K562 (cell line): Measurements from ENCODE around the gene PPP2R2B. TPM values are rescaled to one million over a fixed set of nuclear protein-coding genes. Genes with fewer than 3 reads are reported as not detected.

Experiments used
- ATAC-seq: fragments of 200-7000 bp; cut with Tn5 transposase; 3 replicates; pipeline ENCODE4 v1.9.1; 2020; ENCODE audit warnings: moderate library complexity
- BruUV-seq: library from RNA; stranded (reverse); fragments of 400-500 nt; replicated peaks from 2 replicates; lab custom pipeline; 2021; lab: Mats Ljungman, UMichigan
- CTCF ChIA-PET: fragments of 300-600 bp; formaldehyde crosslinking; extraction: SDS; loops from one replicate; lab custom pipeline; 2021; ENCODE audit warnings: low intra/inter-chr PET ratio; lab: Yijun Ruan, JAX
- POLR2A ChIA-PET: fragments of 300-600, 350-650 bp; sonication (Branson Sonifier 250); formaldehyde crosslinking; extraction: SDS; loops from one replicate; lab custom pipeline; 2021; ENCODE audit warnings: antibody characterized with exemption, inconsistent platforms; lab: Yijun Ruan, JAX
- DNase-seq, 4 experiments: peaks; one replicate each; pipeline versions ENCODE4 v3.0.0 to v3.0.0-alpha.2; 2011 to 2018; ENCODE audit warnings: low spot score in 3 of 4, mixed read lengths in 3 of 4; ENCODE audit errors: extremely low read depth in 1 of 4
- FAIRE-seq: peaks from 2 replicates; lab custom pipeline; 2011; peaks lifted over from hg19 to GRCh38; lab: Jason Lieb, UNC
- H2AFZ ChIP-seq: 2 replicates; pipeline ENCODE4 v1.6.0; 2011; ENCODE audit warnings: low read depth, low read length, control low read depth, inconsistent platforms
- H3K27ac ChIP-seq: fragments of 200-600 bp; 3 replicates; pipeline ENCODE4 v1.8.0; 2011; ENCODE audit warnings: low read depth, mild to moderate bottlenecking, control low read depth, inconsistent platforms, low read length, moderate library complexity, mixed read lengths; ENCODE audit errors: extremely low read depth
- H3K27me3 ChIP-seq, 2 experiments: fragments of 300-600 bp in 1 of 2; 2 replicates in 1 of 2; 3 replicates in 1 of 2; pipeline versions ENCODE4 v1.6.0 to v1.8.0; 2011; ENCODE audit warnings: inconsistent platforms in 2 of 2, low read length in 2 of 2, mild to moderate bottlenecking in 1 of 2, mixed read lengths in 1 of 2, moderate library complexity in 1 of 2; ENCODE audit not compliant: control insufficient read depth in 2 of 2, insufficient read depth in 2 of 2
- H3K36me3 ChIP-seq: fragments of 300-600 bp; 3 replicates; pipeline ENCODE4 v1.8.0; 2011; ENCODE audit warnings: mild to moderate bottlenecking, low read length, inconsistent platforms; ENCODE audit not compliant: control insufficient read depth, insufficient read depth
- H3K4me1 ChIP-seq, 2 experiments: fragments of 200-600 bp in 1 of 2; replicated peaks in 1 of 2; 2 replicates in 1 of 2; 3 replicates in 1 of 2; pipeline versions ENCODE4 v1.5.1 to v1.8.0; 2011; ENCODE audit warnings: inconsistent platforms in 2 of 2, low read length in 2 of 2, mild to moderate bottlenecking in 1 of 2, mixed read lengths in 1 of 2, moderate library complexity in 1 of 2; ENCODE audit not compliant: control insufficient read depth in 2 of 2, insufficient read depth in 2 of 2
- H3K4me2 ChIP-seq: 2 replicates; pipeline ENCODE4 v1.6.1; 2011; ENCODE audit warnings: low read length, control low read depth, inconsistent platforms, mixed read lengths; ENCODE audit not compliant: insufficient read depth
- H3K4me3 ChIP-seq: fragments of 200-600 bp; sonication (generic), shearing (Covaris generic); 2 replicates; pipeline ENCODE4 v1.5.1; 2016; ENCODE audit warnings: control low read depth, inconsistent platforms
- H3K79me2 ChIP-seq: fragments of 200-600 bp; 3 replicates; pipeline ENCODE4 v1.8.0; 2011; ENCODE audit warnings: low read length, inconsistent platforms; ENCODE audit not compliant: control insufficient read depth, insufficient read depth
- H3K9ac ChIP-seq, 2 experiments: 2 replicates each; pipeline versions ENCODE4 v1.6.0 to v1.6.1; 2011; ENCODE audit warnings: low read depth in 2 of 2, low read length in 2 of 2, control low read depth in 1 of 2, inconsistent platforms in 1 of 2, mild to moderate bottlenecking in 1 of 2, mixed read lengths in 1 of 2; ENCODE audit not compliant: insufficient read depth in 1 of 2
- H3K9me1 ChIP-seq: one replicate; pipeline ENCODE4 v1.6.0; 2011; ENCODE audit warnings: inconsistent platforms, mild to moderate bottlenecking, low read length, moderate library complexity; ENCODE audit not compliant: control insufficient read depth, insufficient read depth
- H3K9me3 ChIP-seq: replicated peaks from 2 replicates; pipeline ENCODE4 v1.5.1; 2011; ENCODE audit warnings: low read depth, low read length, inconsistent platforms; ENCODE audit not compliant: control insufficient read depth, insufficient read depth
- H4K20me1 ChIP-seq: replicated peaks from 2 replicates; pipeline ENCODE4 v1.6.1; 2011; ENCODE audit warnings: low read length, inconsistent platforms, mixed read lengths; ENCODE audit not compliant: control insufficient read depth, insufficient read depth
- COPS2 ChIP-seq: fragments of 450-650 bp; conservative IDR thresholded peaks from 2 replicates; pipeline ENCODE4 v1.6.1; 2016; ENCODE audit warnings: mild to moderate bottlenecking, moderate library complexity
- ELF4 ChIP-seq: fragments of 450-650 bp; formaldehyde crosslinking; IDR thresholded peaks from 2 replicates; pipeline ENCODE4 v1.4.0; 2022; ENCODE audit warnings: missing genetic modification characterization
- MYBL2 ChIP-seq, 2 experiments: fragments of 450-650 bp in 1 of 2; sonication (generic) in 1 of 2; formaldehyde crosslinking in 1 of 2; IDR thresholded peaks; 2 replicates each; pipeline versions ENCODE4 v1.6.1 to v1.8.1; 2017 to 2022; ENCODE audit warnings: borderline replicate concordance in 1 of 2, inconsistent platforms in 1 of 2, low read depth in 1 of 2, mild to moderate bottlenecking in 1 of 2, missing genetic modification reagents in 1 of 2, moderate library complexity in 1 of 2
- NFE2L1 ChIP-seq: fragments of 450-650 bp; IDR thresholded peaks from 2 replicates; pipeline ENCODE4 v1.6.1; 2016; ENCODE audit warnings: missing genetic modification characterization, low read depth, mild to moderate bottlenecking, missing compliant biosample characterization, moderate library complexity, borderline replicate concordance
- TAL1 ChIP-seq: fragments of 450-650 bp; IDR thresholded peaks from 2 replicates; pipeline ENCODE4 v1.6.1; 2016; ENCODE audit warnings: mild to moderate bottlenecking
- ZNF668 ChIP-seq: fragments of 250-450 bp; sonication (Bioruptor Pico); IDR thresholded peaks from 2 replicates; pipeline ENCODE4 v1.8.0; 2022; ENCODE audit warnings: mild to moderate bottlenecking, inconsistent platforms
- WGBS: fragments of 100-300 bp; shearing (Covaris generic); methylation state at CpG from one replicate; pipeline ENCODE4 v1.1.6; 2016; ENCODE audit warnings: low coverage, mixed read lengths; ENCODE audit not compliant: insufficient coverage; ENCODE audit errors: missing lambda C conversion rate; 5-methylcytosine and 5-hydroxymethylcytosine counted together
- in situ Hi-C: fragments of 300-500 bp; cut with MboI; formaldehyde crosslinking; loops from 4 replicates; pipeline ENCODE4 v1.15.0; 2018; ENCODE audit warnings: inconsistent platforms, mixed read lengths
- intact Hi-C: fragments of 100-400 bp; cut with micrococcal nuclease; formaldehyde crosslinking; loops from 2 replicates; pipeline ENCODE4 v1.14.2; 2022
- polyA plus RNA-seq, 8 experiments: library from polyadenylated mRNA; depleted of rRNA in 4 of 8; stranded (reverse) in 5 of 8; unstranded in 3 of 8; fragments of >200 nt; fragmentation: Nextera tagmentation in 2 of 8; fragmentation: Illumina TruSeq in 1 of 8; extraction: Ambion mirVana in 2 of 8; extraction: Trizol in 1 of 8; gene quantifications; 2 replicates each; pipeline versions ENCODE4 v1.2.1 to v1.2.3, GENCODE V29; 2011 to 2014; ENCODE audit warnings: inconsistent platforms in 1 of 8, missing spikeins in 1 of 8
- total RNA-seq, 7 experiments: library from RNA; depleted of rRNA in 6 of 7; stranded (reverse); fragments of >200 nt in 6 of 7; fragmentation: Illumina TruSeq in 2 of 7; extraction: Trizol in 2 of 7; gene quantifications; 2 replicates each; pipeline versions ENCODE4 v1.2.1 to v1.2.3, GENCODE V29; 2011 to 2021; ENCODE audit warnings: low replicate concordance in 1 of 7
- TF ChIP-seq, protein P1 (sequence below): IDR thresholded peaks from 3 replicates; pipeline ENCODE4 v1.6.1; 2011; ENCODE audit warnings: borderline replicate concordance, mild to moderate bottlenecking; ENCODE audit not compliant: insufficient read length, insufficient read depth
- TF ChIP-seq, protein P2 (sequence below): fragments of 250-450 bp; sonication (Bioruptor Pico); IDR thresholded peaks from 2 replicates; pipeline ENCODE4 v1.5.0; 2021; ENCODE audit warnings: mild to moderate bottlenecking, moderate library complexity
- TF ChIP-seq, protein P3 (sequence below): fragments of 200-800 bp; sonication (Bioruptor generic); IDR thresholded peaks from 2 replicates; pipeline ENCODE4 v1.6.1; 2017; ENCODE audit warnings: missing genetic modification characterization, missing compliant biosample characterization

The PPP2R2B gene
- total and polyA plus RNA-seq, 9 of the 15 experiments (the other 6 are each of a cell fraction or from before 2014, with no cell fraction given), result not detected

DNA sequence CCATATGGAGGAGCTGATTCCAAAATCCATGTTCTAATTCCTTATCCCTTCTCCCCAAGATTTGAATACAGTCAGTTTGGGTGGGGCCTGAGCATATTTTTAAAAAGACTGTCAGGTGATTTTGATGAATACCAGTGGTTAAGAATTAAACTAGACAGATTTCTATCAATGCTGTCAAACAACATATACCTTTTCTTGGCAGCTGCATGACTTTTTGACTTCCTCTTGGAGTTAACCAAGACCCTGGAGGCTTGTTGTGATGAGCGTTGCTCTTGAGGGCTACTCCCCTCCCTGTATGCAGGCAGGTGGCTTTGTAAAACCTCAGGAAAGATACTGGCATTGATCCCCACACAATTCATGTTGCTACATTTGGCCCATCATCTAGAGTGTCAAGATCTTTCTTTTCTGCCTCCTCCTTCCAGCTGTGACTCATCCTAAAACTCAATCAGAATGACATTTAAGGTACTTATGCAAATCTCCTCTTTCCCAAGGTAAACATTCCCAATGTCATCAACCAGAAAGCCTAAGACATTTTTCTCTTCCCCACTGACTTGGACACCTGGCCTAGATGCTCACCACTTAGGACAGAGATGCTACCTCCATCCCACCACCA is 61.7 kb downstream of the PPP2R2B start:
- Histone ChIP-seq H3K27ac (no peak overlapping the region), H3K9me3 (no peaks in the 10 kb centered on the region), H2AFZ (no peak overlapping the region), H3K36me3 (no peaks in the 10 kb centered on the region), H3K27me3 (no peaks in the 10 kb centered on the region), H4K20me1 (no peaks in the 10 kb centered on the region), H3K4me3 (no peak overlapping the region), H3K4me1 (no peaks in the 10 kb centered on the region)
- POLR2A ChIA-PET, result no interaction called here
- FAIRE-seq (no peak), DNase-seq (no peak), ATAC-seq (no peak)
- WGBS, result 0% methylated on average over 1 of the region's 1 CpG
- in situ Hi-C loops (no loop called here), intact Hi-C loops (no loop called here)
- BruUV-seq, result no TSS peak
- TF ChIP-seq COPS2, result no peak
- no peak for TF ChIP-seq ELF4 (CRISPR knock-in tag)
- TF ChIP-seq, protein P1, sequence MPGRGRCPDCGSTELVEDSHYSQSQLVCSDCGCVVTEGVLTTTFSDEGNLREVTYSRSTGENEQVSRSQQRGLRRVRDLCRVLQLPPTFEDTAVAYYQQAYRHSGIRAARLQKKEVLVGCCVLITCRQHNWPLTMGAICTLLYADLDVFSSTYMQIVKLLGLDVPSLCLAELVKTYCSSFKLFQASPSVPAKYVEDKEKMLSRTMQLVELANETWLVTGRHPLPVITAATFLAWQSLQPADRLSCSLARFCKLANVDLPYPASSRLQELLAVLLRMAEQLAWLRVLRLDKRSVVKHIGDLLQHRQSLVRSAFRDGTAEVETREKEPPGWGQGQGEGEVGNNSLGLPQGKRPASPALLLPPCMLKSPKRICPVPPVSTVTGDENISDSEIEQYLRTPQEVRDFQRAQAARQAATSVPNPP, result no peak
- TF ChIP-seq, all 486 proteins: peak for 0
- Histone ChIP-seq H3K4me2 (no peak overlapping the region), H3K79me2 (no peaks in the 10 kb centered on the region), H3K9ac (no peak overlapping the region), H3K9me1 (no peaks in the 10 kb centered on the region)
- CTCF ChIA-PET, result no interaction called here

DNA sequence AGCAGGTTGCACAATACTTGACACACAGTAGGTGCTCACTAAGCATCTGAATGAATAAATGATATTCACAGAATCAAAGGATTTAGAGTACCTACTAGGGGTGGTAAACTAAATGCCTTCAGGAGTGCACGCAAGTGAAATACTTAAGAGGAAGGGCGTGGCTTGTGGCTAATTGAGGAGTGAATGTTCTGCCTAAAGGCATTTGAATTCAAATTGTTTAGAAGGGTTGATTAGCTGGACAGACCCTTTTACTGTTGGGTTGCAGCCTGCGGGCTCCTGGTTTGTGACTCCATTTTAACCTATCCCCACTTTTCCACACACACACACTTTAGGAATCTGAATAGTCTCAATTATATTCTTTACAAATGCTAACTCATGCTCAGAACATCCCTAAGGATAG is 63.1 kb downstream of the PPP2R2B start:
- Histone ChIP-seq H3K9me3 (no peaks in the 10 kb centered on the region), H4K20me1 (no peaks in the 10 kb centered on the region), H3K27ac (no peak overlapping the region), H3K4me3 (no peak overlapping the region), H3K9me1 (no peaks in the 10 kb centered on the region), H3K79me2 (no peaks in the 10 kb centered on the region), H3K27me3 (no peaks in the 10 kb centered on the region), H3K4me2 (no peak overlapping the region), H3K36me3 (no peaks in the 10 kb centered on the region), H3K9ac (no peak overlapping the region), H2AFZ (no peak overlapping the region), H3K4me1 (no peaks in the 10 kb centered on the region)
- BruUV-seq, result no TSS peak
- no peak for FAIRE-seq
- DNase-seq, result no peak
- ChIA-PET POLR2A (no interaction called here), CTCF (no interaction called here)
- intact Hi-C loops (no loop called here), in situ Hi-C loops (no loop called here)
- 2% methylated on average over 3 of the region's 3 CpGs for WGBS
- ATAC-seq, result no peak
- TF ChIP-seq TAL1, result no peak
- TF ChIP-seq, protein P2, sequence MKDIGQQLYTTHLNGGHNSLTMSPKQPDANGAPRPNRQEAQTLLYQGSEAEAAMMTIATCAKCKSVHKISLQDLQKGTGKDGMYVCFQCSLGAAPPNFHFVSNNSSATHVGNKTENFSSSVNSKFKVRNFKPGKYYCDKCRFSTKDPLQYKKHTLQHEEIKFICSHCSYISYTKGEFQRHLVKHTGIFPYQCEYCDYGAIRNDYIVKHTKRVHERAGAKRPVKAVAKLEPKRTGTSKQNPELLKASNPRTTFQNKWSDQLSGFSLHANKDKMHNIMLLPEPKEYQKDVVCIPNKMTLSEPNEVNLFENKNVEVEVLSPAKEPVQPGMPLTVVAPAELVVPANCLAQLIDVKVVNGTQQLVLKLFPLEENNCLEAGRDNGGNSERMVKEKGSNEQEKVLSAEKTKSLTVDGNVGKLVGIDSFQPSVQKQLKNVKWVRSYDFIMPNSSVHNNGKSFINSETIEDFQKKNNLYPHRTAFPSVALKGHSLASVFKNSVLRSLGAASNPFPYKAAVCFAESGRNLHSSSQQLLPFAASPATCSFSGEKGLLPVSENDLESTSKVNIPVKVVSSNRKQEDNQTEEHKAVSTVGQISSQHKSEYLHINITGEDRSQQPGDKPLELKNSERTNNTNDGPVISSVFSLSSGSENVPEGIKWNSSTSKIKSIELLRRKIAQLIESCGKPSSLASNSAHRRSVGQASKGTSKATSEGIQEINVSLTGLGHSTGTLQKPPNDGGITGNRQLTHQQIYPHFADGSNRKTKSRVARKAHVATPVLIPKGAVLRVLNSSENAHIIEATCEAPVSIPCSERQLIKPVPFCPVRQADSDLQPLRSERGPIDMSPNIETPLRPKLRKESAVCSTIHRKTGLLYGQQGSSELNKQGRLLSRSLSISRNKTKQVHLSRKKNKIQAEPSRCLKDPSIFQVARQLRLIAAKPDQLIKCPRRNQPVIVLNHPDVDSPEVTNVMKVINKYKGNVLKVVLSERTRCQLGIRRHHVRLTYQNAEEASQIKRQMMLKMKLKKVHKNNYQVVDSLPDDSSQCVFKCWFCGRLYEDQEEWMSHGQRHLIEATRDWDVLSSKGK, result no peak
- TF ChIP-seq, protein P3, sequence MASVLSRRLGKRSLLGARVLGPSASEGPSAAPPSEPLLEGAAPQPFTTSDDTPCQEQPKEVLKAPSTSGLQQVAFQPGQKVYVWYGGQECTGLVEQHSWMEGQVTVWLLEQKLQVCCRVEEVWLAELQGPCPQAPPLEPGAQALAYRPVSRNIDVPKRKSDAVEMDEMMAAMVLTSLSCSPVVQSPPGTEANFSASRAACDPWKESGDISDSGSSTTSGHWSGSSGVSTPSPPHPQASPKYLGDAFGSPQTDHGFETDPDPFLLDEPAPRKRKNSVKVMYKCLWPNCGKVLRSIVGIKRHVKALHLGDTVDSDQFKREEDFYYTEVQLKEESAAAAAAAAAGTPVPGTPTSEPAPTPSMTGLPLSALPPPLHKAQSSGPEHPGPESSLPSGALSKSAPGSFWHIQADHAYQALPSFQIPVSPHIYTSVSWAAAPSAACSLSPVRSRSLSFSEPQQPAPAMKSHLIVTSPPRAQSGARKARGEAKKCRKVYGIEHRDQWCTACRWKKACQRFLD (CRISPR knock-in tag), result no peak
- TF ChIP-seq MYBL2 (IDR thresholded peaks at IDR 0.05; ENCODE audit: low read depth), result no peak
- TF ChIP-seq MYBL2 (CRISPR knock-in tag; IDR thresholded peaks at IDR 0.05; ENCODE audit: borderline replicate concordance), result no peak
- no peak for TF ChIP-seq ZNF668 (CRISPR knock-in tag)
- no peak for TF ChIP-seq NFE2L1 (tag)
